T-helper 22 cell (primary cell): Measurements from ENCODE around the gene ITGA11.

Source experiments
- DNase-seq: peaks from one replicate; pipeline ENCODE4 v3.0.0-alpha.2; 2020; ENCODE audit warnings: low read depth

Gene ITGA11

DNA sequence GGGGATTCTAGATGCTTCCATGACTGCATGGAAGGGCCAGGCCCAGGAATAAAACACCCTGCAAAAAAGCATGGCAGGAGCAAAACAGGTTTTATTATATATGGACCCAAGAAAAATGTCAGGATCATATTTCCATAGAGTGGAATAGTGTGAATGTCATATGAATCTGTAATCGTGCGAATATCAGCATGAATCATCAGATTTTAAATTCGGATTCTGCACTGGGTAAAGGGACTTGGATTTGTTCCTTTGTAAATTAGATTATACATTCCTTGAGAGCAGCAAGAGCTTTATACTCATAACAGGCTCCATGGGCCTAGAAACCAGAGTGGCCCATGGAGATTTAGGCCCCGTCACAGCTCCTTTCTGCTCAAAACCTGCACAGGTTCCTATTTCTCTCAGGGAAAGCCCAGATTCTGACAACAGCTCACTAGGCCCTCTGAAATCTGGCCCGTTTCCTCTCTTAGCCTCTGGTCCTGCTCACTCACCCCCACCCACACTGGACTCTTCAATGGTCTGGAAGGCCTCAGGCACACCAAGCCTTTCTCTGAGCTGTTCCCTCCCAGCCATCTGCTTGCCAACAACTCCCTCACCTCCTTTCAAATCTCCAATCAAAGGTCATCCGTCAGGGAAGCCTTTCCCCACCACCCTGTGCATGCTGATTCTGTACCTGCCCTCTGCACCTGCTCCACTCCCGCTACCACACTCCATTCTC lies 78.4 kb downstream of the ITGA11 start:
- DNase-seq: no peak

DNA sequence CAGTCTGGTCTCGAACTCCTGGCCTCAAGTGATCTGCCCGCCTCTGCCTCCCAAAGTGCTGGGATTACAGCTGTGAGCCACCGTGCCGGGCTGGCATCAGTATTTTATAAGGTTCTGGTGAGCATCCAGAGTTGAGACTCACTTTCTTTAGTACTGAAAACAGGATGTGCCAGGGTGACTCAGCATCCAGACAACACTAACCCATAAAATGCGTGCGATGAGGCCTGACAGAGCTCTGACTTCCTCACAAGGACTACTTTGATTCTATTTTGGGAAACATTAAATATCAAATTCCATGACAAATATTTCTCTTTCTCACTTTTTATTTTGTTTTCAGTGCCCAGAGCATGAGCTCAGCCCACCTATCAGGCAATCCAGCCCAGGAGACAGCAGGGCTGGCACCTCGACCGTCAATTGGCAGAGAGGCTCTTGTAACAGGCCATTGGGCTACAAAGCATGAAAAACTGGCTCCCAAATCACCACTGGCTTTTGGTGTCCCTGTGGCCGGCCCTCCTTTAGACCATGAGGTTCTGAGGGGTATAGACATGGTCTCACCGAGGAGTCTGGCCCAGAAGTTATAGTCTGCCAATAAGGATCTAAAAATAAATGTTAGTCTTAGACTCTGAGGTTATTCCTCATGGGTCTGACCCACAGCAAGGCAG lies 79.4 kb downstream of the ITGA11 start:
- DNase-seq: no peak

DNA sequence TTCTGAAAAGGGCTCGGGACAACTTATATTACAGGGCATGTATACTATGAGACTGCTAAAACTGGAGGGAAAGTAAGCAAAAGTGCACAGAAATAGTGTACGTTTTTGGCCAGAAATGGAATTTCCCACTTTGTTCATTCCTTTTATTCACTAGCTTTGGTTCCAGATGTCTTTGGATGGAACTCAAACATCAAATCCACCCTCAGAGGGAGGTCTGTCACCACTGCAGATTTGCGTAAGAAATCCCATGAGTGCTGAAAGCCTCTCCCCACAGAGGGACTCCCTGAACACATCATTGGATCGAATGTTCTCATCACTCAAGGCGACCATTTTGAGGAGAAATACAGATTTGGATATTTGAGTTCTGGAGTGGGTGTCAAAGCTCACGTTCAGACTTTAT lies 82.8 kb downstream of the ITGA11 start:
- no peak for DNase-seq

DNA sequence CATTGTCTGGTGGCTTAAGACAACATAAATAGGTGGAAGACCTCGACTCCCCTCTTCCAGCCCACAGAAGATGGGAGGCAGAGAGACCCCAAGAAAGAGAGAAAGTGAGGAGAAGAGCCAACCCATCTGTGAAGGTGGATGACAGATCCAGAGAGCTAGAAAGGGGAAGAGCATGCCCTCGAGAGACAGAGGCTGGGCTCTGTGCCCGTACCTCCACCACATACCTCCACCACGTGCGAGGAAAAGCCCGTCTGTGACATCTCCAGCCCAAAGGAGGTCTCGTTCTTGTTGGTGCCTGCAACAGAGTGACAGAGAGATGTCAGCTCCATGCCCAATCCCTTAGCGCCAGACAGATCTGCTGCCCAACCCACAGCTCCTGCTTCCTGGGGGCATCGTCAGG lies 83.4 kb downstream of the ITGA11 start:
- DNase-seq: no peak

DNA sequence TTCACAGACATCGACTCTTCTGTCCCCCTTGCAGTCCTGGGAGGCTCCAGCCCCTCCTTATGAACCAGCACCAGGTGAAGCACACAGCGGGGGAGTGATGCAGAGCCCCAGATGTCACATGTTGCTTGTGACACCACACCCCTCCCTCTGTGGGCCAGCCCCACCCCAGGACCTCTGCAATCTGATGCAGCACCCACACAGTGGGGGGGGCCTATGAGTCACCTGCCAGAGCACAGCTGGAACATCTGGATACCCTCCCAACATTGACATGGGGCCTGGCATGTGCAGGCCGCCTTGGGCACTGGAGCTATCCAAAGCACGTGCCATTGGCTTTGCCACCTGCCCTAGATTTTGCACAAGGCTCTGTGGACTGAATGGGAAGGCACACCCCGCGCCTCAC lies 83.9 kb downstream of the ITGA11 start:
- DNase-seq: no peak

DNA sequence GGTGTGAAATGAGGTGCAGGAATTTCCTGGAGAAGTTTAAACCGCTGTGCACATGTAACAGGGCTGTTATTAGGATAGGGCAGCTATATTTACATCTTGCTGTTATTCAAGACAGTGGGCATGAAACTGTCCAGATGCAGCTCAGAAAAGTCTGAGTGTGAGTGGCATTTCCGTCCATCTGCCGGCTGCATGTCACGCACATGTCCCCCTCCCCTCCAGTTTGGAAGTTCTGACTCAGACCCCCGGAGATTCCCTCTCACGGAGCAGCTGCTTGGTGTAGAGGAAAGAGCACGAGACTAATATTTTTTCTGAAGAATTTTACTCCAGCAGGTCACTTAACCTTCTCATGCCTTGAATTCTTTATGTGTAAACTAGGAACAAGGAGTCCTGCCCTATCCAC lies 84.6 kb downstream of the ITGA11 start:
- DNase-seq: no peak

DNA sequence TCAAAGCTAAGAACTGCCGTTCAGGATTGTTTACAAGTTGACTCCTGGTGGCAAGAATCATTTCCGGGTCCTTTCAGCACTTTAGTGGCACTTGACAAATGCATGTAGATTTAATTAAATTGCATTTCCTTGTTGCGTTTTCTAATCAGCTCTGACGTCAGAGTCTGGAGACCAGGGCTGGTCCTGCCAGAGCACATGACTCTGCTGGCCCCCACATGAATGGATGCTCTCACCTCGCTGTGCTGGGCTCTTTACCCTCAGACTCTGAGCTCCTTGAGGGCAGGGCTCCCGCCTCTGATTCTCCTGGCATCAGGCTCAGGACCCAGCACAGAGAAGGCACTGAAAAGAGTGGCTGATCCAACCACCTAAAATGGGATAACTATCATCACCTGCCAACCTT lies 85.0 kb downstream of the ITGA11 start:
- DNase-seq: no peak

DNA sequence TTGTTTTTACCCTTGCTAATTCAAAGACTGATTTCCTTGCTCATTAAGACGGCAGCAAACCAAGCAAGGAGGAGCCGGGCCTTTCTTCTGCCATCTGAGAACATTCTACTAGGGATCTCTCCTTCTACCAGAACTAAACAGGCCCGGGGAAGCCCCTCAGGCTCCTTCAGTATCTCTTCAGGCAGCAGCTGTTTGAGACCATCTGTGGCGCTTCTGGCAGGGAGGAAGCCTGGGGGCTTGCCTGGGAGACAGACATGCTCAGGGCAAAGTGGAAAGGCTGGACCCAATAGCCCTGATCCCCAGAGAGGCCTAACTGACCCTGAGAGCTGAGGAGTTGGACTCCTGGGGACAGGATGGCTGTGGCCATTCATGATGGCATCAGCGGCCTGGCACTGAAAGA lies 86.5 kb downstream of the ITGA11 start:
- DNase-seq: no peak

DNA sequence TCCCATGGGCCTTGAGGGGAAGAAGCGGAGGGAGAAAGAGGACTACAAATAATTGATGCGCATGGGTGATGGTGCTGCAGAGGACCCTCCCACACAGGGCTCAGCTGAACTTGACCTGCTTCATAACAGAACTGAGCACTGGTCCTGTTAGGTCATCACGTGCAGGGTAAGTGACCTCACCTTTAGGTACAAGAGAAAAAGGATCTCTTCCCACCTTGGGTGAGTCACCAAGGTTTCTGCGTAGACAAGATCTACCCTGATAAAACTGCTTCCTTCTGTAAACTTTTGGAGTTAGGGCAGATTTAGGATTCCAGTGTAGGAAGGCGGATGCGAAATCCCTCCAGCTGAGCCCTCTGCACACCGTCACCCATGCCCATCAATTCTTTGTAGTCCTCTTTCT lies 87.4 kb downstream of the ITGA11 start:
- no peak for DNase-seq

DNA sequence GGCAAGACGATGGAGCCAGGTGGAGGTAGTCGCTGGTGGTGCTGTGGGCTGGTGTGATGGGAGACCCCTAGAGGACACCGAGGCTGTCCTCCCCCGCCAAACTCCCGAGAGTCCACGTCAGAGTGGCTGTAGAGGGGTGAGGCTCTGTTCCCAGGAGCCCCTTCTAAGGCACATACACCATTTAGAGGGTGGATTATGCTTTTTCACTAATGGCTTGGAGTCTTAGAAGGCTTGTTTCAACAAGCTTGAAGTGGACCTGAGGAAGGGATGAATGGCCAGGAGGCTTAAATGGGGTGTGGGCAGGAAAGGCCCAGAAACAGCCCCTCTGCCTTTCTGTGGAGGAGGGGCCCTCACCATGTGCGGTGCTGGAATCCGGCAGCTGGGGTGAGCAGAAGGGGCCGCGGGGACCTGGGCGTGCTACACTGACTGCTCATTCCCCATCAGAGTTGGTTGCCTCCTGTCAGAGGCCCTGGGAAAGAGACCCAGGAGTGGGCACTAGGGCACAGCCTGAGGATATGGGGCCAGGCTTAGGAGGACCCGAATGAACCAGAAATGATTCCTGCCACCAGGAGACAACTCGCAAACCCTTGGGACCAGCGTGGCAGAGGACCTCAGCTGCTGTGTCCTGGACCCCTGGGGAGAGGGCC lies 88.3 kb downstream of the ITGA11 start:
- no peak for DNase-seq

DNA sequence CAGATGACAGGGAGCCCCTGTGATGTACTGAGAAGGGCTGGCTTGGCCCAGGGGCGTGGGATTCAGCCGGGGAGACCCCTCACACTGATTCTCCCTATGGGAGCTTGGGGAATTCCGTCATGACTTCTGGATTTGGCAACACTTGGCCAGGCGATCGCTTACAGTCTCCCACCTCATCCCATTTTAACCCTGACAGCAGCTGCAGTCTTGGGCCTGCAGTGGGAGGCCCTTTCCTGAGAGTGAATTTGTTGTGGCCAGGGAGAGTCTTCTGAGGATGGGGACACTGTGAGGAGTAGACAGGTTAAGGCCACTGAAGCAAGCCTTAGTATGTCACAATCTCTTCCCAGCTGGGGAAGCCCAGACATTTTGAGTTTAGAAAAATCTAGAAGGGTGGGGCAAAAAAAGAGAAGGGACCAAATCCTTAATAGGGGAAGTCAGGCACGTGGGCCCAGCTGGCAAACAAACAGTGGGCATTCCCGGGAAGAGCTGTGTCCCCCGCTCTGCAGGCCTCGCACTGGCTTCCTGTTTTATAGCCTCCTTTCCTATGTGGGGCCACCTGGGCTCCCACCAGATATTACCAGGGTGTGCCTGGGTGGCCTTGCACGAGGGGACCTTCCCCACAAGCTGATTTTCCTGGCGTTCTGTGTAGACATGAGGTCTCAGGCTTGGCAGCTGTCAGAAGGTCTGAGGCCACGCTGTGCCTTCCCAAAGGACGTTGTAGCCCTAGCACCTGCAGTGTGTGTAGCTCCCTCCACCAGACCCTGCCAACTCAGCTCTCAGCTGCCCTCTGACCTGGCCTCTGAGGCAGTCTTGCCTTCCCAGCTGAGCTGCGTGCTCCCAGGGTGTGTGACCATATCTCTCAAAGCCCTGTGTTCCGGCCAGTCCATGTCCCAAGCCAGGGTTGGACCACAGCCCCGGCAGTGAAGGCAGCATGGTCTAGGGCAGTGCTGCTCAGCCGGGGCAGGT lies 89.9 kb downstream of the ITGA11 start:
- no peak for DNase-seq

DNA sequence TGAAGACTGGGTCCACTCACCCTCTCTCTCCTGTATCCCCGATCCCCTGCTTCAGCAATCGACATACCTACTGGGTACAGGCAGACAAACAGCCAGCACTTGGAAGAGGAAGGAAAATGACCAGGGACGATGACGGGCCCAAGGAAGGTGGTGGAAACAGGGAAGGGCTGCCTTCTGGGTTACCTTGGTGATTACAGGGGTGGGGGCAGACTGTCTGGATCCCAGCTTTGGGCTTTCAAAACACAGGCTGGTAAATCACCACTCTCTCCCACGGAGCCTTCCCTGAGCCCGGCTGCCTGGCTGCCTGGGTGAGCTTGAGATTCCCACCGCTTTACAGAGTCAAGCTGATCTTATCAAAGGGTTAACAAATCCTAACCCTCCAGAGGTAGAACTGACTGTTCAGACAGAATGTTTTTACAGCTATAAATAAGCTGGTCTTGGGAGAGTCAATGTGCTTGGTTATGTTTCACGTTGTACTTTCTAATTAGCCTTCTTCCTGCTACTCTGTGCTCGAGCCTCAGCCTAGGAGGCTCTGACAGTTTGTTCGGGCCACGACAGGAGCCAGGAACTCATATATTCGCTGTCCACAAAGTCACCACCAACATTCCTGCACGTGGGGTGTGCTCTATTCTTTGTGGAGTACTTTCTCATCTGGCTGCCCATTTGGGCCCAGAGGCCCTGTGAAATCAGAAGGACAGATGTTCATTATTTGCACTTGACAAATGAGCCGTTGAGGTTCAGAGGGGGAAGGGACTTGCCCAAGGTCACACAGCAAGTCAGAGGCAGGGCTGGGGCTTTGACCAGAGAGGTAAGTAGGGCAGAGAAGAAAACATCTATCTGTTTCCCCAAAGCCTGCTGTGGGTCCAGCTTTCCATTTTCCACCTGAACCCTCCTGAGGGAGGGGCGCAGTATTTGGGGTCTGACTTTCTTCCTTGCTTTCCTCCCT lies 91.0 kb downstream of the ITGA11 start:
- DNase-seq: no peak

DNA sequence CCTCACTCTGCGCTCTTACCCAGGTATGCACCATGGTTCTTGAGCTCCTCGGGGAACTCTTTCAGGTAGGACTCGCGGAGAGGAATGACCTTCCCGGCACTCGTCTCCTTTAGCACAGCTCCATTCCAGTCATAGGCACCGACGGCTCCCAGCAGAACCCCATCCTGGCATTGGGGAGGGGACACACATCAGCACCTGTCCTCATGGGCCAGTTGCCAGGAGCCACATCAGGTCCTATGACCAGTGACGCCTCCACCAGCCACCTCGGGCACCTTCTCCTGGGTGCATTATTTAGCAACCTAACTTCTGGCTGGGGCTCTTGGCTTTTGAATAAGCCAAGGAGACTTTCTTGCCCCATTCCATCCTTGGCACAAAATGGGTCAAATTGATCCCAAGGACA lies 92.5 kb downstream of the ITGA11 start:
- DNase-seq: no peak

DNA sequence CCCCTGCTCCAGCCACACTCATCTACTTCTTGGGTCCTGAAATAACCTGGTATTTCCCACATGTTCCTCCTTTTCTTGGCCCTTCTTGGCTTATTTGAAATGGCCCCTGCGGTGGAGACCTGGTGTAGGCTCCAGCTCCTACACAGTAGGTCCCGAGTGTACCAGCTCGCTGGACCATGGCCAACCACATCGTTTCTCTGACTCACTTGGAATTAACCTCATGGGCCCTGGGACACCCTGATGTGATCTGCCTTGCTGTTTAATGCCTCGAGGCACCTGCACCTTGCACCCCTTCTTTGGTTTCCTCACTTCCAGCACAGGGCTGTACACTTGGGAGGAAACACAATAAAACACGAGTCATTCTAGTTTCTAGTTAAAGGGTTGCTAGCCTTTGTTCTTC lies 94.1 kb downstream of the ITGA11 start:
- no peak for DNase-seq

DNA sequence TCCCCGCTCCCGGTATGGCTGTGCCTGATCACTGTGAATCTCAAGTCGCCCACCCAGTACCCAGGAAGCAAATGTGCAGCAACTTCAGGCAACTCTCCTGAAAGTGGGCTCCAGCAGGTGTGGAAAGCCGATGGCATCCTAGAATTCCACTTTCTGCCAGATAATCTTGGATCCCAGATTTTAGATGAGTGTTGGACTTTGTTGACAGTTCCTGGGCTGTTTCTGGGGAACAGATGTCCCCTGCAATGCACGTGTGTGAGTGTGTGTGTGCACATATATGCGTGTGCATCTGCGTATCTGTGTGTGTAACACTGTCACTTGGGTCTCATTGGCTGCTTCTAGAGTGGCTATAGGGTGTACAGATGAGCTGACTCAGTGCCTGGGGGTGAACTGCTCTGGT lies 95.4 kb downstream of the ITGA11 start:
- DNase-seq: no peak

DNA sequence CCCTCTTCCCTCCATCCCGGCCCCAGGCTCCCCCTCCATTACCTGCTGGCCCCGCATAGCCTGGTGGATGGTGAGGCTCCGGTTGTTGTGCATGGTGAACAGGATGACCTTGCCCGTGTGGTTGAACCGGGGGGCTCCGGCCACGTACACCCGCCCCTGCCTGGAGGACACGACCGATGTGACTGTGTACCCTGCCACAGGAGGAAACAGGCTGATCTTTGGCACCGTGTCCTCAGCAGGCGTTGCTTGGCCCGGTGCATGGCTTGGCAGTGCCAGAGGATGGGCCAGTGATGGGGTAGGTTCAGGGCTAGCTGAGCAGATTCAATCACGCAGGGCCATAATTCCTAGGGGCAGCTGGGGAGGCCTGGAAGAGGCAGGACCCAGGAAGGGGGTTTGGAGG lies 96.3 kb downstream of the ITGA11 start:
- DNase-seq: no peak

DNA sequence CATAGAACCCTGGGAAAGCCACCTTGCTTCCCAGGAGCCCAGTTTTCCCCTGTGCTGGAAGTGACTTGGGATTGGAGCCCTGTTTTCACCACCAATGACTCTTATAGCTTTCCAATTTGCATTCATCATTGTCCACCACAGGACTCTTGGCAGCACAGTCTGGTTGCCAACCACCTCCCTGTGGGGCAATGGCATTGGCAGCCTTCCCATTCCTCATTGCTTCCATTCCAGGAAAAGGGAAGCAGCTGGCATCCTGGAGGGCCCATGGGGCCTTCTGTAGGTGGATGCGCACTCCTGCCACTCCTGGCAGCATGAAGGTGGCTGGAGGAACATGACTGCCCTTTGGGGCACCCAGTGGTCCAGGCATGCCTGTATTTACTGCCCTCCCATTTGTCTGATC lies 96.7 kb downstream of the ITGA11 start:
- no peak for DNase-seq

DNA sequence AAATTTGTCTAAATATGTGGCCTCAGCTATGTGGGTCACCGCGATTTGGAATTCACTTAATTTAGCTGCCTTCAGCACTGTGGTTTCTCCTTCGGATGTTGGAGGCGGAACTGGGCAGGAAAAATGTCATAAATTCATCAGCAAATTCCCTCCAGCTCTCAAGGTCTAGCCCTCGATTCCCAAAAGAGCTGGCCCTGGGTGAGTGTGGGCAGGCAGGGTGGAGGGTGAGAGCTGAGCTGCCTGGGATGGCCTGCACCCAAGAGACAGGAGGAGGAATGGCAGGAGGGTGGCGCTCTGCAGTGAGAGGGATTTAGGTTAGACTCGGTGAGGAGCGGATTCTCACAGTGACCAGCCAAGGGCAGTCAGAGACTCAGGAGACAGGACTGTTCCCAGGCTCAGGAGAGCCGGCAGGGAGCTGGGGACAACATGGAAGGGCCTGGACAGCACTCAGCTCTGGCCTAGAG lies 97.3 kb downstream of the ITGA11 start:
- no peak for DNase-seq

DNA sequence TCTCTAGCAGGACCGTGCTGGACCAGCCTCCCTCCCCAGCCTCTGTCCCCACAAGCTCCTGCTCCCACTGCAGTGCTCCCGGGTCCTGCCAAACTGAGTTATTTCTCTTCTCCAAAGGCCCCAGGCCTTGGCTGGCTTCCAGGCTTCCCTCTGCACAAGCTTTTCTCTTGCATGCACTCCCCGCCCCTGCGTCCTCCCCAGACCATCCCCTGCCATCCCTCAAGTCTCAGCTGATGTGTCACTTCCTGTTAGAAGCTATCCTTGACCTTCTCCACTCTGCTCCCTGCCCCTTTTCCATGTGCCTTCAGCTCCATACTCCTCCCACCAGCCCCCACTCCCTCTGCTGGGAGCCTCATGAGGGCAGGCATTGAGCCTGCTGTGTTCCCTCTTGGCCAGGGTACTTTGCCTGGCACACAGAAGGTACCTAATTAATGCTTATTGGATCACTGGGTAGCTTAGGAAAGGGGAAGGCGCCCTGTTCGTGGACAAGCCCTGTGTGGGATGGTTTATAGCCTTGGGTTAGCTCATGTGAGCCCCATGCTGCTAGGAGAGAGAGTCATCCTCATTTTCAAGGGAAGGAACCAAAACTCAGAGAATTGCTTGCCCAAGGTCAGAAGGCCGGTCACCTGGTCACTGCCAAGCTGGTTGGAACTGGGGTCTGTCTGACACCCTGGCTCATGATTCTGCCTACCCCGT lies 98.0 kb downstream of the ITGA11 start:
- no peak for DNase-seq

DNA sequence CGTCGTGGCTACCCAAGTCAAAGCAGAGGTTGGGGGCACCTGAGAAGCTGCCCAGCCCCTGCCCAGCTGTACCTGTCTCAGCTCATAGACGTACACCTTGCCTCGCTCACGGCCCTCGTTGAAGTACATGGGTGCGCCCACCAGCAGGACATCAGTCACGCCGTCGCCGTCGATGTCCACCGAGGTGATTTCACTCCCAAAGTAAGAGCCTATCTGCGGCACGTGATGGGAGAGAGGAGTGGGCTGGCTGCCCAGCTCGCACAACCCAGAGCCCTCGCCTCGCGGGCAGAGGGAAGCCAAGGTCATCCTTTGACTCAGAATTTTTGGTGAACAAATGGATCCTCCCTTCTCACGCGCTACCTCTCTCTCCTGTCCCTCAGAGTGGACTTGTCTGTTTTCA lies 99.7 kb downstream of the ITGA11 start:
- DNase-seq: no peak

DNA sequence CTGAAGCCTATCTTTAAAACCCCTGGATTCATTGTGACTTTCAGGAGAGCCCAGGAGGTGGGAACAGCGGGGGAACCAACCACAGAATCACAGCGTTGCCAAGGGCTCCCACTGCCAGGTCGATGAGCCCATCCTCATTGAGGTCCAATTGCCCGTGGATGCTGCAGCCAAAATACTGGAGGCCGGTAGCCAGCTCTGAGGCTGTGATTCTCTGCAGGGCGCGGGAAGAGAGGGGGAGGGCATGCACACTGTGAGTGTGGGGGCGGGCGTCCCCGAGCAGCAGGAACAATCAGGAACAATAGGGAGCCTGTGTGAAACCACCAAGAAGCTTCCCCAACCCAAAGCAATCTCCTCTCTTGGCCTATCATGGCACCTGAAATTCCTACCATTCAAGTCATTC lies 101.1 kb downstream of the ITGA11 start:
- no peak for DNase-seq
